GM12892 (cell line): Measurements from ENCODE around the gene USP17L10.
"Not testable (repeated sequence)": the region's sequence is repeated elsewhere in the genome, so short reads cannot be mapped to it uniquely, and the experiment has no call there.

Experiments
- POLR2A ChIP-seq: IDR thresholded peaks from 2 replicates; pipeline ENCODE4 v1.6.1; 2011; ENCODE audit warnings: low read depth, low read length, control low read depth
- POLR2AphosphoS5 ChIP-seq: IDR thresholded peaks from 2 replicates; pipeline ENCODE4 v1.6.1; 2011; ENCODE audit warnings: low read depth, low read length, control low read depth

GRCh38 chr4:9234085-9234484 lies 23.6 kb downstream of the USP17L10 start, which contains the start of gene USP17L15:
- TF ChIP-seq POLR2A, POLR2AphosphoS5: not testable (repeated sequence)
